GM12878 (cell line): ENCODE results near the gene KLK5. TPM values are rescaled to one million over a fixed set of nuclear protein-coding genes. Genes with fewer than 3 reads are reported as not detected.

ENCODE experiments used
- ATAC-seq: fragments of 200-7000 bp; cut with Tn5 transposase; 3 replicates; pipeline ENCODE4 v1.9.1; 2020; ENCODE audit warnings: mild to moderate bottlenecking, moderate library complexity
- BruUV-seq: library from RNA; stranded (reverse); fragments of 400-500 nt; replicated peaks from 2 replicates; lab custom pipeline; 2021; lab: Mats Ljungman, UMichigan
- CTCF ChIA-PET: fragments of 300-600 bp; sonication (Branson Sonifier 250); formaldehyde crosslinking; extraction: SDS; loops from one replicate; lab custom pipeline; 2021; ENCODE audit warnings: inconsistent platforms; lab: Yijun Ruan, JAX
- POLR2A ChIA-PET: fragments of 350-600 bp; formaldehyde crosslinking; extraction: SDS; loops from one replicate; lab custom pipeline; 2021; ENCODE audit warnings: inconsistent platforms; lab: Charles Lee
- RAD21 ChIA-PET: fragments of 300-600 bp; sonication (Branson Sonifier 250); formaldehyde crosslinking; loops from one replicate; lab custom pipeline; 2023; ENCODE audit warnings: antibody characterized with exemption; ENCODE audit not compliant: unreplicated experiment; lab: Charles Lee
- SMC1A ChIA-PET: fragments of 300-600 bp; sonication (Branson Sonifier 250); formaldehyde crosslinking; loops from one replicate; lab custom pipeline; 2023; ENCODE audit not compliant: unreplicated experiment, uncharacterized antibody; lab: Charles Lee
- DNase-seq: peaks from one replicate; pipeline ENCODE4 v3.0.0-alpha.2; 2011; ENCODE audit warnings: low read depth, low spot score
- FAIRE-seq: peaks from 3 replicates; lab custom pipeline; 2011; peaks lifted over from hg19 to GRCh38; lab: Jason Lieb, UNC
- H2AFZ ChIP-seq: 2 replicates; pipeline ENCODE4 v1.6.0; 2011; ENCODE audit warnings: low read depth, low read length, control low read depth; ENCODE audit not compliant: control insufficient read depth
- H3K27ac ChIP-seq: 2 replicates; pipeline ENCODE4 v1.5.1; 2011; ENCODE audit warnings: control low read depth; ENCODE audit not compliant: control insufficient read depth, insufficient read depth
- H3K27me3 ChIP-seq, 2 experiments: replicated peaks in 1 of 2; 2 replicates each; pipeline versions ENCODE4 v1.6.0 to v1.6.1; 2011; ENCODE audit warnings: low read length in 1 of 2; ENCODE audit not compliant: control insufficient read depth in 2 of 2, insufficient read depth in 2 of 2
- H3K36me3 ChIP-seq, 2 experiments: 2 replicates each; pipeline ENCODE4 v1.5.1; 2011; ENCODE audit warnings: low read length in 1 of 2; ENCODE audit not compliant: control insufficient read depth in 2 of 2, insufficient read depth in 2 of 2
- H3K4me1 ChIP-seq: 2 replicates; pipeline ENCODE4 v1.6.1; 2011; ENCODE audit warnings: mild to moderate bottlenecking, low read length, moderate library complexity, mixed read lengths; ENCODE audit not compliant: control insufficient read depth, insufficient read depth
- H3K4me2 ChIP-seq: 2 replicates; pipeline ENCODE4 v1.6.0; 2011; ENCODE audit warnings: control low read depth; ENCODE audit not compliant: control insufficient read depth, insufficient read depth
- H3K4me3 ChIP-seq: fragments of 200-600 bp; sonication (generic); 2 replicates; pipeline ENCODE4 v1.5.1; 2016
- H3K79me2 ChIP-seq: 2 replicates; pipeline ENCODE4 v1.6.0; 2011; ENCODE audit warnings: low read length; ENCODE audit not compliant: control insufficient read depth, insufficient read depth
- H3K9ac ChIP-seq: 2 replicates; pipeline ENCODE4 v1.8.0; 2011; ENCODE audit warnings: low read length, control low read depth, mixed read lengths; ENCODE audit not compliant: control insufficient read depth, insufficient read depth
- H3K9me3 ChIP-seq: replicated peaks from 3 replicates; pipeline ENCODE4 v1.5.1; 2011; ENCODE audit warnings: mild to moderate bottlenecking, low read length; ENCODE audit not compliant: control insufficient read depth, insufficient read depth
- H4K20me1 ChIP-seq: 2 replicates; pipeline ENCODE4 v1.6.0; 2011; ENCODE audit not compliant: control insufficient read depth, insufficient read depth
- ATF3 ChIP-seq: IDR thresholded peaks from 2 replicates; pipeline ENCODE4 v1.6.1; 2011; ENCODE audit warnings: low read depth, mild to moderate bottlenecking, low read length, moderate library complexity, borderline replicate concordance; ENCODE audit errors: extremely low read depth
- CBX3 ChIP-seq: fragments of 200-600 bp; sonication (generic); IDR thresholded peaks from 2 replicates; pipeline ENCODE4 v1.6.1; 2016; ENCODE audit warnings: low read depth, borderline replicate concordance
- CTCF ChIP-seq, 3 experiments: IDR thresholded peaks in 2 of 3; conservative IDR thresholded peaks in 1 of 3; 2 replicates each; pipeline ENCODE4 v1.5.1; 2011; ENCODE audit warnings: low read depth in 3 of 3, low read length in 3 of 3, mild to moderate bottlenecking in 3 of 3, control low read depth in 2 of 3, moderate library complexity in 2 of 3, inconsistent platforms in 1 of 3, mixed read lengths in 1 of 3; ENCODE audit not compliant: control insufficient read depth in 2 of 3, insufficient read depth in 1 of 3; ENCODE audit errors: extremely low read depth in 1 of 3
- ELK1 ChIP-seq: IDR thresholded peaks from 2 replicates; pipeline ENCODE4 v1.6.1; 2012; ENCODE audit warnings: low read depth, low read length, improper control_type of control experiment
- NRF1 ChIP-seq: conservative IDR thresholded peaks from 2 replicates; pipeline ENCODE4 v1.6.1; 2011; ENCODE audit warnings: mild to moderate bottlenecking, low read depth, low read length, improper control_type of control experiment
- POLR2AphosphoS2 ChIP-seq: IDR thresholded peaks from 2 replicates; pipeline ENCODE4 v1.6.1; 2011; ENCODE audit warnings: low read depth, mild to moderate bottlenecking, low read length, improper control_type of control experiment, moderate library complexity
- POU2F2 ChIP-seq: IDR thresholded peaks from 3 replicates; pipeline ENCODE4 v1.6.1; 2011; ENCODE audit warnings: low read depth, mild to moderate bottlenecking, low read length, borderline replicate concordance
- RAD21 ChIP-seq: IDR thresholded peaks from 2 replicates; pipeline ENCODE4 v1.6.1; 2011; ENCODE audit warnings: mild to moderate bottlenecking, low read depth, low read length, moderate library complexity; ENCODE audit not compliant: insufficient read depth
- RBBP5 ChIP-seq: fragments of 200-600 bp; sonication (generic); conservative IDR thresholded peaks from 2 replicates; pipeline ENCODE4 v1.6.1; 2016
- SMAD1 ChIP-seq: fragments of 450-650 bp; IDR thresholded peaks from 2 replicates; pipeline ENCODE4 v1.6.1; 2018; ENCODE audit warnings: mild to moderate bottlenecking, low read depth; ENCODE audit not compliant: partially characterized antibody
- SRF ChIP-seq, 2 experiments: IDR thresholded peaks; 2 replicates each; pipeline ENCODE4 v1.6.1; 2011; ENCODE audit warnings: low read depth in 2 of 2, low read length in 2 of 2, mild to moderate bottlenecking in 1 of 2, moderate library complexity in 1 of 2
- STAT3 ChIP-seq: IDR thresholded peaks from 2 replicates; pipeline ENCODE4 v1.6.1; 2011; ENCODE audit warnings: low read depth, low read length, improper control_type of control experiment
- YY1 ChIP-seq: IDR thresholded peaks from 2 replicates; pipeline ENCODE4 v1.6.1; 2011; ENCODE audit warnings: low read depth, mild to moderate bottlenecking, low read length
- ZZZ3 ChIP-seq: IDR thresholded peaks from 2 replicates; pipeline ENCODE4 v1.6.1; 2011; ENCODE audit warnings: low read depth; ENCODE audit not compliant: control insufficient read depth, insufficient read length
- WGBS: methylation state at CpG from one replicate; pipeline ENCODE4 v1.1.6; 2016; ENCODE audit warnings: low lambda C conversion rate; ENCODE audit not compliant: insufficient replicate concordance, insufficient coverage; ENCODE audit errors: missing lambda C conversion rate; 5-methylcytosine and 5-hydroxymethylcytosine counted together
- in situ Hi-C: fragments of 300-500 bp; cut with MboI; formaldehyde crosslinking; loops from 9 replicates; pipeline ENCODE4 v1.14.3; 2018; ENCODE audit warnings: mixed read lengths
- intact Hi-C: fragments of 100-400 bp; cut with micrococcal nuclease; formaldehyde crosslinking; loops from one replicate; pipeline ENCODE4 v1.14.2; 2022; ENCODE audit not compliant: unreplicated experiment
- polyA plus RNA-seq, 11 experiments: library from polyadenylated mRNA; depleted of rRNA in 4 of 11; unstranded in 6 of 11; stranded (reverse) in 5 of 11; fragments of >200 nt; fragmentation: Nextera tagmentation in 4 of 11; fragmentation: Illumina TruSeq in 1 of 11; extraction: Ambion mirVana in 4 of 11; extraction: Trizol in 1 of 11; gene quantifications; 1 replicate in 1 of 11; 2 replicates in 10 of 11; pipeline versions ENCODE4 v1.2.1 to v1.2.3, GENCODE V29; 2011 to 2016; ENCODE audit warnings: inconsistent platforms in 2 of 11, missing spikeins in 2 of 11, low read depth in 1 of 11
- total RNA-seq, 4 experiments: library from RNA; depleted of rRNA in 3 of 4; stranded (reverse); fragments of >200 nt in 3 of 4; fragmentation: Illumina TruSeq in 1 of 4; extraction: Trizol in 1 of 4; gene quantifications; 2 replicates each; pipeline versions ENCODE4 v1.2.1 to v1.2.3, GENCODE V29; 2013 to 2021

KLK5 gene
- total and polyA plus RNA-seq, 10 of the 15 experiments (the other 5 are each of a cell fraction or from before 2014, with no cell fraction given): 0.16 TPM; not detected in 9

GRCh38 chr19:50957587-50957986, 4.7 kb upstream of the KLK5 start:
- Histone ChIP-seq H3K36me3 (no peaks in the 10 kb centered on the region), H2AFZ (no peak overlapping the region)
- no peak for TF ChIP-seq POLR2AphosphoS2
- no peak for TF ChIP-seq CBX3
- TF ChIP-seq RAD21: no peak
- no peak for TF ChIP-seq ELK1
- TF ChIP-seq STAT3: no peak
- no peak for TF ChIP-seq SMAD1
- no peak for TF ChIP-seq RBBP5
- TF ChIP-seq ZZZ3: no peak
- no peak for TF ChIP-seq POU2F2
- TF ChIP-seq CTCF (IDR thresholded peaks at IDR 0.05 in 2 of 3, conservative IDR thresholded peaks at IDR 0.05 in 1 of 3; ENCODE audit: control insufficient read depth in 2 of 3, extremely low read depth in 1 of 3, insufficient read depth in 1 of 3, low read depth in 3 of 3, low read length in 3 of 3): no peak
- TF ChIP-seq NRF1: no peak
- TF ChIP-seq SRF (IDR thresholded peaks at IDR 0.05; ENCODE audit: low read depth in 2 of 2, low read length in 2 of 2): no peak
- no peak for TF ChIP-seq ATF3
- no peak for TF ChIP-seq YY1
- TF ChIP-seq, all 136 proteins: peak for 0
- H3K4me2 ChIP-seq: no peak overlapping the region
- peaks cover 0 to 3% of the 10 kb centered on the region in 2 experiments; a peak in 2 of 4 replicates for H3K27me3 ChIP-seq
- H3K4me3 ChIP-seq: no peak overlapping the region
- DNase-seq (no peak), ATAC-seq (no peak), FAIRE-seq (no peak)
- H3K79me2 ChIP-seq: no peaks in the 10 kb centered on the region
- H4K20me1 ChIP-seq: no peaks in the 10 kb centered on the region
- H3K9me3 ChIP-seq: no peaks in the 10 kb centered on the region; the same call in 2 of the 3 replicates
- H3K4me1 ChIP-seq: no peaks in the 10 kb centered on the region
- H3K27ac ChIP-seq: no peak overlapping the region
- no TSS peak for BruUV-seq
- ChIA-PET CTCF (no interaction called here), POLR2A (no interaction called here), SMC1A (no interaction called here), RAD21 (no interaction called here)
- in situ Hi-C loops: no loop called here
- no peak overlapping the region for H3K9ac ChIP-seq
- 26% methylated on average over 8 of the region's 8 CpGs for WGBS
- intact Hi-C loops: no loop called here
